ENCODE data around the gene MTURN. TPM values are rescaled to one million over a fixed set of nuclear protein-coding genes. Genes with fewer than 3 reads are reported as not detected.
"Not testable (repeated sequence)": the region's sequence is repeated elsewhere in the genome, so short reads cannot be mapped to it uniquely, and the experiment has no call there.

The MTURN gene
- total RNA-seq, 1 donor from 2014 or later = 24.2 TPM

DNA sequence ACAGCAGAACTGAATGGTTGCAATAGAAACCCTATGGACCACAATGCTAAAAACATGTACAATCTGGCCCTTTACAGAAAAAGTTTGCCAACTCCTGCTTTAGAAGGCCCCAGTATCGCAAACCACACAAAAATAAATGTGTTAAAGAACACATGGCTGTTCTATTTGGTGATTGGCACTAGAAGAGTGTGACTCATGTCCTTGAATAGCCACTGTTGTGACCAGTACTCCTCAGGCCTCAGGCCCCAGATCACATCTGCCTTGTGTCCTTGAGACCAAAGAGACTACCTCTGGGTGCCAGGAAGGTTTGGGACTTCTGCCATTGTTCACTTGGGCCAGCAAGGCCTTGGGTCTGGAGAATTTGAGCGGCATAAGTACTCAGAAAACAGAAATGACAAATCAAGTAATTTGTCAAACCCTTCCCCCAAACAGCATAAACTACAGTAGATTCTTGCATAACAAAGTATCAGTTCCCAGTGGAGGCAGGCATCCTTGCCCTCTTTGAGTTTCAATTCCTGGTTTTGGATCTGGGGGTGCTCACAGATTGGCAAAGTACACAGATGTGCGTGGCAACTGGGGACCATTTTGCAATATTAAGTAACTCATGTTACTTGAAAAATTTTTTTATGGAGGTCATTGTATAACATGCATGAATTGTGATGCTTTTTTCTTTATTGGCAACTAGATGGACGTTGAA, 50.2 kb downstream of the MTURN start:
- Mint-ChIP-seq H3K4me1 (no peaks in the 10 kb centered on the region), H3K27ac (no peak overlapping the region), H3K4me3 (no peak overlapping the region), H3K27me3 (ENCODE audit: low read depth) (no peaks in the 10 kb centered on the region), H3K9me3 (peaks cover 19% of the 10 kb centered on the region), H3K36me3 (no peaks in the 10 kb centered on the region)
- TF ChIP-seq, protein P1, sequence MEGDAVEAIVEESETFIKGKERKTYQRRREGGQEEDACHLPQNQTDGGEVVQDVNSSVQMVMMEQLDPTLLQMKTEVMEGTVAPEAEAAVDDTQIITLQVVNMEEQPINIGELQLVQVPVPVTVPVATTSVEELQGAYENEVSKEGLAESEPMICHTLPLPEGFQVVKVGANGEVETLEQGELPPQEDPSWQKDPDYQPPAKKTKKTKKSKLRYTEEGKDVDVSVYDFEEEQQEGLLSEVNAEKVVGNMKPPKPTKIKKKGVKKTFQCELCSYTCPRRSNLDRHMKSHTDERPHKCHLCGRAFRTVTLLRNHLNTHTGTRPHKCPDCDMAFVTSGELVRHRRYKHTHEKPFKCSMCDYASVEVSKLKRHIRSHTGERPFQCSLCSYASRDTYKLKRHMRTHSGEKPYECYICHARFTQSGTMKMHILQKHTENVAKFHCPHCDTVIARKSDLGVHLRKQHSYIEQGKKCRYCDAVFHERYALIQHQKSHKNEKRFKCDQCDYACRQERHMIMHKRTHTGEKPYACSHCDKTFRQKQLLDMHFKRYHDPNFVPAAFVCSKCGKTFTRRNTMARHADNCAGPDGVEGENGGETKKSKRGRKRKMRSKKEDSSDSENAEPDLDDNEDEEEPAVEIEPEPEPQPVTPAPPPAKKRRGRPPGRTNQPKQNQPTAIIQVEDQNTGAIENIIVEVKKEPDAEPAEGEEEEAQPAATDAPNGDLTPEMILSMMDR (IDR thresholded peaks at IDR 0.05; ENCODE audit: unreplicated experiment) = no peak
- no peak for DNase-seq (ENCODE audit: low spot score in 2 of 2, unreplicated experiment in 2 of 2)

GRCh38 chr7:30185496-30185895, 50.7 kb downstream of the MTURN start:
- Mint-ChIP-seq H3K27me3 (ENCODE audit: low read depth) (no peaks in the 10 kb centered on the region), H3K4me1 (no peaks in the 10 kb centered on the region), H3K4me3 (no peak overlapping the region), H3K36me3 (no peaks in the 10 kb centered on the region), H3K9me3 (peaks cover 19% of the 10 kb centered on the region), H3K27ac (no peak overlapping the region)
- TF ChIP-seq, protein P1 (IDR thresholded peaks at IDR 0.05; ENCODE audit: unreplicated experiment) = no peak
- no peak for DNase-seq (ENCODE audit: low spot score in 2 of 2, unreplicated experiment in 2 of 2)

- H3K36me3 Mint-ChIP-seq = no peaks in the 10 kb centered on the region
- H3K4me3 Mint-ChIP-seq = no peak overlapping the region
- H3K4me1 Mint-ChIP-seq = no peaks in the 10 kb centered on the region
- TF ChIP-seq, protein P1 (IDR thresholded peaks at IDR 0.05; ENCODE audit: unreplicated experiment) = no peak
- no peaks in the 10 kb centered on the region for H3K27me3 Mint-ChIP-seq (ENCODE audit: low read depth)
- H3K9me3 Mint-ChIP-seq = peaks cover 19% of the 10 kb centered on the region
- H3K27ac Mint-ChIP-seq = no peak overlapping the region
- DNase-seq (ENCODE audit: low spot score in 2 of 2, unreplicated experiment in 2 of 2) = no peak
Observed at GRCh38 chr7:30186725-30187124, 51.9 kb downstream of the MTURN start.

- H3K27ac Mint-ChIP-seq = no peak overlapping the region
Observed at GRCh38 chr7:30187513-30187912, 52.7 kb downstream of the MTURN start.

GRCh38 chr7:30188381-30188780, 53.6 kb downstream of the MTURN start:
- H3K4me3 Mint-ChIP-seq; DNase-seq (ENCODE audit: low spot score in 2 of 2, unreplicated experiment in 2 of 2); H3K36me3 Mint-ChIP-seq; H3K4me1 Mint-ChIP-seq; H3K27me3 Mint-ChIP-seq (ENCODE audit: low read depth); H3K27ac Mint-ChIP-seq: not testable (repeated sequence)
- peaks cover 14% of the 10 kb centered on the region for H3K9me3 Mint-ChIP-seq

More at GRCh38 chr7:30187513-30187912, 52.7 kb downstream of the MTURN start:
- Mint-ChIP-seq H3K9me3 (peaks cover 19% of the 10 kb centered on the region), H3K27me3 (ENCODE audit: low read depth) (no peaks in the 10 kb centered on the region), H3K4me3 (no peak overlapping the region), H3K36me3 (no peaks in the 10 kb centered on the region), H3K4me1 (no peaks in the 10 kb centered on the region)
- TF ChIP-seq, protein P1 (IDR thresholded peaks at IDR 0.05; ENCODE audit: unreplicated experiment) = no peak
- no peak for DNase-seq (ENCODE audit: low spot score in 2 of 2, unreplicated experiment in 2 of 2)

GRCh38 chr7:30188811-30189210, 54.0 kb downstream of the MTURN start:
- Mint-ChIP-seq H3K4me1 (no peaks in the 10 kb centered on the region), H3K9me3 (peaks cover 15% of the 10 kb centered on the region), H3K4me3 (no peak overlapping the region), H3K36me3 (no peaks in the 10 kb centered on the region), H3K27me3 (ENCODE audit: low read depth) (no peaks in the 10 kb centered on the region), H3K27ac (no peak overlapping the region)
- DNase-seq (ENCODE audit: low spot score in 2 of 2, unreplicated experiment in 2 of 2) = no peak
- TF ChIP-seq, protein P1 (IDR thresholded peaks at IDR 0.05; ENCODE audit: unreplicated experiment) = no peak

Data from mesothelial cell of epicardium (in vitro differentiated cells).